ENCODE data around the gene RAB9B. TPM values are rescaled to one million over a fixed set of nuclear protein-coding genes. Genes with fewer than 3 reads are reported as not detected.

Gene RAB9B
- total RNA-seq, 3 donors from 2014 or later: 0.69 to 8.0 (median 0.82) TPM

- TF ChIP-seq, protein P1, sequence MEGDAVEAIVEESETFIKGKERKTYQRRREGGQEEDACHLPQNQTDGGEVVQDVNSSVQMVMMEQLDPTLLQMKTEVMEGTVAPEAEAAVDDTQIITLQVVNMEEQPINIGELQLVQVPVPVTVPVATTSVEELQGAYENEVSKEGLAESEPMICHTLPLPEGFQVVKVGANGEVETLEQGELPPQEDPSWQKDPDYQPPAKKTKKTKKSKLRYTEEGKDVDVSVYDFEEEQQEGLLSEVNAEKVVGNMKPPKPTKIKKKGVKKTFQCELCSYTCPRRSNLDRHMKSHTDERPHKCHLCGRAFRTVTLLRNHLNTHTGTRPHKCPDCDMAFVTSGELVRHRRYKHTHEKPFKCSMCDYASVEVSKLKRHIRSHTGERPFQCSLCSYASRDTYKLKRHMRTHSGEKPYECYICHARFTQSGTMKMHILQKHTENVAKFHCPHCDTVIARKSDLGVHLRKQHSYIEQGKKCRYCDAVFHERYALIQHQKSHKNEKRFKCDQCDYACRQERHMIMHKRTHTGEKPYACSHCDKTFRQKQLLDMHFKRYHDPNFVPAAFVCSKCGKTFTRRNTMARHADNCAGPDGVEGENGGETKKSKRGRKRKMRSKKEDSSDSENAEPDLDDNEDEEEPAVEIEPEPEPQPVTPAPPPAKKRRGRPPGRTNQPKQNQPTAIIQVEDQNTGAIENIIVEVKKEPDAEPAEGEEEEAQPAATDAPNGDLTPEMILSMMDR (IDR thresholded peaks at IDR 0.05): peak; percentile 13
- intact Hi-C loops (cut with DNase I, micrococcal nuclease): loop anchor here in 1 of 2 donors (5.0 kb wide), 1 partner anchor 292 kb away; no protein-coding TSS in a partner anchor
- Histone ChIP-seq H3K4me3 (no peak overlapping the region), H3K36me3 (ENCODE audit: low read depth) (no peaks in the 10 kb centered on the region), H3K9me3 (no peaks in the 10 kb centered on the region), H3K4me1 (ENCODE audit: low read depth) (no peaks in the 10 kb centered on the region)
- ATAC-seq: peak; percentile 88
- DNase-seq: peak; percentile 23 to 78 (median 57)
These were observed 13.2 kb upstream of the RAB9B start for GRCh38 chrX:103845165-103845653.

- ATAC-seq (no peak), DNase-seq (no peak)
- Histone ChIP-seq H3K36me3 (ENCODE audit: low read depth) (no peaks in the 10 kb centered on the region), H3K4me1 (ENCODE audit: low read depth) (no peaks in the 10 kb centered on the region), H3K4me3 (no peak overlapping the region), H3K9me3 (no peaks in the 10 kb centered on the region)
- intact Hi-C loops (cut with DNase I, micrococcal nuclease): no loop called here
- TF ChIP-seq, protein P1 (IDR thresholded peaks at IDR 0.05): no peak
These were observed 7.3 kb upstream of the RAB9B start for GRCh38 chrX:103839404-103839803.

DNA sequence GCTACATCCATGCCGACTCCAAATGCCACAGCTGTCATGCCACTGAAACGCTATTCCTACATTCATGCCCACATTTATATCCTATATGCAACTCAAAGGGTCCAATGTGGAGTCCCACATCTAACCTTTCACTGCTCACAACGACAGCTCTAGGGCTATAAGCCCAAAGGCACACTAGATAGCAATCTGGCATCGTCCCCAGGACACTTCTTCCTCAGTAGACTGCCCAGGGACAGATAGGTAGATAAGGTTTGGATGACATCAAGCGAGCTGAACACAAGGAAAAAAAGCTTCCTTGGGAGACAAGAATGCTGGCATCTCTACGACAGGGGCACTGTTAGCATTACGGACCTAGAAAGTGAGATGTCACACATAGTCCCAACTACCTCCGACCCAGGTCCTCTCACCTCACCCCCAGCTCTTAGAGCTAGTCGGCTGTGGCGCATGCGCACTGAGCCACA lies 685 bp downstream of the RAB9B start:
- no peaks in the 10 kb centered on the region for H3K9me3 ChIP-seq
- no peak overlapping the region for H3K4me3 ChIP-seq
- TF ChIP-seq, protein P1 (IDR thresholded peaks at IDR 0.05): no peak
- peak in 1 of 3 donors; percentile 62 for DNase-seq
- no peaks in the 10 kb centered on the region for H3K4me1 ChIP-seq (ENCODE audit: low read depth)
- H3K36me3 ChIP-seq (ENCODE audit: low read depth): no peaks in the 10 kb centered on the region
- intact Hi-C loops (cut with DNase I, micrococcal nuclease): no loop called here
- ATAC-seq: peak; percentile 10

DNA sequence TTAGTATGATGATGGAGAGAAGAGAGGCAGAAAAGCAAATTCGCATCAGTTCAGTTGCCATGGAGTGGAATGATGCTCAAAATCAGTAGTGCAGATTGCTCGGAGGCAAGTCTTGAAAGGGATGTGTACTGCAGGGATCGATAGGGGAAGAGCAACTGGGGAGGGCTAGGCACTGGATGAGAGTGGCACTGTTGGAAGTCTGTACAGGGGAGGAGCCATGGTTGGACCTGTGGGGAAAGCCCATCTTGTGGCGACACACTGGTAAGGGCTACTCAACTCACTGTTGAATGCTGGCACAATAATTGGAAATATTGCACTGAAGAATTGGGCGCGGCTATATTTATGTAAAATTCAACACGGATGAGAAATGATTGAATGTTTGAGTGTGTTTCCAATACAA lies 1.2 kb downstream of the RAB9B start:
- TF ChIP-seq, protein P1 (IDR thresholded peaks at IDR 0.05): no peak
- H3K4me1 ChIP-seq (ENCODE audit: low read depth): no peaks in the 10 kb centered on the region
- H3K9me3 ChIP-seq: no peaks in the 10 kb centered on the region
- ATAC-seq (no peak), DNase-seq (no peak)
- H3K4me3 ChIP-seq: no peak overlapping the region
- intact Hi-C loops (cut with DNase I, micrococcal nuclease): no loop called here
- H3K36me3 ChIP-seq (ENCODE audit: low read depth): no peaks in the 10 kb centered on the region

- H3K4me1 ChIP-seq (ENCODE audit: low read depth): no peaks in the 10 kb centered on the region
- no peak overlapping the region for H3K4me3 ChIP-seq
- no peaks in the 10 kb centered on the region for H3K36me3 ChIP-seq (ENCODE audit: low read depth)
- TF ChIP-seq, protein P1 (IDR thresholded peaks at IDR 0.05): no peak
- DNase-seq (no peak), ATAC-seq (no peak)
- intact Hi-C loops (cut with DNase I, micrococcal nuclease): no loop called here
- H3K9me3 ChIP-seq: no peaks in the 10 kb centered on the region
These were observed 3.5 kb downstream of the RAB9B start for GRCh38 chrX:103828529-103828928.

GRCh38 chrX:103825881-103826280 lies 6.2 kb downstream of the RAB9B start:
- TF ChIP-seq, protein P1 (IDR thresholded peaks at IDR 0.05): no peak
- no peak overlapping the region for H3K4me3 ChIP-seq
- ATAC-seq: no peak
- H3K36me3 ChIP-seq (ENCODE audit: low read depth): no peaks in the 10 kb centered on the region
- DNase-seq: no peak
- H3K9me3 ChIP-seq: no peaks in the 10 kb centered on the region
- H3K4me1 ChIP-seq (ENCODE audit: low read depth): no peaks in the 10 kb centered on the region
- intact Hi-C loops (cut with DNase I, micrococcal nuclease): no loop called here

Data from mucosa of descending colon (tissue), 3 donors.